Measurements from ENCODE around the gene NCCRP1.

GRCh38 chr19:39193803-39194202 is 3.0 kb upstream of the NCCRP1 start:
- no peak for TF ChIP-seq CTCF (IDR thresholded peaks at IDR 0.05)
- TF ChIP-seq POLR2A (IDR thresholded peaks at IDR 0.05): no peak
